HepG2 (cell line): ENCODE measurements around the gene PDSS2. TPM values are rescaled to one million over a fixed set of nuclear protein-coding genes. Genes with fewer than 3 reads are reported as not detected.

ENCODE experiments used
- ATAC-seq: fragments of 200-7000 bp; cut with Tn5 transposase; 3 replicates; pipeline ENCODE4 v1.9.1; 2020; ENCODE audit warnings: mild to moderate bottlenecking, moderate library complexity
- BruUV-seq: library from RNA; stranded (reverse); fragments of 400-500 nt; replicated peaks from 2 replicates; lab custom pipeline; 2021; lab: Mats Ljungman, UMichigan
- CTCF ChIA-PET: fragments of 300-600 bp; formaldehyde crosslinking; extraction: SDS; loops from one replicate; lab custom pipeline; 2021; ENCODE audit warnings: low total read pairs, inconsistent platforms, low intra/inter-chr PET ratio; lab: Yijun Ruan, JAX
- POLR2A ChIA-PET: fragments of 350-600 bp; sonication (Branson Sonifier 250); formaldehyde crosslinking; loops from one replicate; lab custom pipeline; 2020; ENCODE audit warnings: antibody characterized with exemption, inconsistent platforms; lab: Yijun Ruan, JAX
- DNase-seq: peaks from one replicate; pipeline ENCODE4 v3.0.0-alpha.2; 2015; ENCODE audit warnings: low spot score
- FAIRE-seq: peaks from 3 replicates; lab custom pipeline; 2011; peaks lifted over from hg19 to GRCh38; lab: Jason Lieb, UNC
- H2AFZ ChIP-seq: one replicate; pipeline ENCODE4 v1.6.1; 2011; ENCODE audit warnings: low read length, inconsistent platforms
- H3K27ac ChIP-seq: fragments of 300-600 bp; 3 replicates; pipeline ENCODE4 v1.8.0; 2011; ENCODE audit warnings: mixed run types, mild to moderate bottlenecking, mixed read lengths, low read length, inconsistent platforms; ENCODE audit not compliant: insufficient read depth; ENCODE audit errors: extremely low read length
- H3K27me3 ChIP-seq, 2 experiments: fragments of 200-600 bp in 1 of 2; 2 replicates in 1 of 2; 3 replicates in 1 of 2; pipeline versions ENCODE4 v1.6.0 to v1.8.0; 2011; ENCODE audit warnings: low read length in 2 of 2, mild to moderate bottlenecking in 2 of 2, moderate library complexity in 2 of 2, inconsistent platforms in 1 of 2; ENCODE audit not compliant: insufficient read depth in 2 of 2, control insufficient read depth in 1 of 2
- H3K36me3 ChIP-seq, 2 experiments: fragments of 200-600 bp in 1 of 2; replicated peaks in 1 of 2; 2 replicates in 1 of 2; 3 replicates in 1 of 2; pipeline versions ENCODE4 v1.5.1 to v1.8.0; 2011; ENCODE audit warnings: low read length in 2 of 2, inconsistent platforms in 1 of 2; ENCODE audit not compliant: insufficient read depth in 2 of 2, control insufficient read depth in 1 of 2
- H3K4me1 ChIP-seq: 2 replicates; pipeline ENCODE4 v1.5.1; 2012; ENCODE audit warnings: low read length, inconsistent platforms; ENCODE audit not compliant: insufficient read depth
- H3K4me2 ChIP-seq: 2 replicates; pipeline ENCODE4 v1.6.0; 2011; ENCODE audit warnings: low read depth, low read length, inconsistent platforms
- H3K4me3 ChIP-seq, 3 experiments: fragments of 200-600 bp in 1 of 3; sonication (generic), shearing (Covaris generic) in 1 of 3; replicated peaks in 1 of 3; 2 replicates each; pipeline ENCODE4 v1.5.1; 2011 to 2016; ENCODE audit warnings: low read length in 3 of 3, inconsistent platforms in 2 of 3, low read depth in 2 of 3, mild to moderate bottlenecking in 2 of 3, control low read depth in 1 of 3, mixed read lengths in 1 of 3; ENCODE audit not compliant: insufficient read depth in 1 of 3
- H3K79me2 ChIP-seq: one replicate; pipeline ENCODE4 v1.6.1; 2011; ENCODE audit warnings: low read length, inconsistent platforms; ENCODE audit not compliant: insufficient read depth
- H3K9ac ChIP-seq: 2 replicates; pipeline ENCODE4 v1.6.0; 2011; ENCODE audit warnings: mild to moderate bottlenecking, low read depth, low read length, inconsistent platforms; ENCODE audit not compliant: insufficient read depth
- H3K9me3 ChIP-seq: 2 replicates; pipeline ENCODE4 v1.5.1; 2012; ENCODE audit warnings: mild to moderate bottlenecking, low read length
- H4K20me1 ChIP-seq: 2 replicates; pipeline ENCODE4 v1.6.0; 2011; ENCODE audit warnings: inconsistent platforms, mild to moderate bottlenecking, low read length, moderate library complexity; ENCODE audit not compliant: insufficient read depth
- ASH2L ChIP-seq: fragments of 300-600, 200-600 bp; sonication (generic); IDR thresholded peaks from 2 replicates; pipeline ENCODE4 v1.7.0; 2017; ENCODE audit warnings: low read depth, mild to moderate bottlenecking, moderate library complexity, mixed read lengths, low read length; ENCODE audit not compliant: insufficient read length
- ESRRA ChIP-seq: sonication (generic); formaldehyde crosslinking; IDR thresholded peaks from 2 replicates; pipeline ENCODE4 v1.5.1; 2020; ENCODE audit warnings: mild to moderate bottlenecking, low read depth, missing genetic modification reagents
- GTF2F1 ChIP-seq: fragments of 150-350 bp; IDR thresholded peaks from 2 replicates; pipeline ENCODE4 v1.6.1; 2014; ENCODE audit warnings: low read length
- HDAC1 ChIP-seq: sonication (generic); formaldehyde crosslinking; IDR thresholded peaks from 2 replicates; pipeline ENCODE4 v1.5.1; 2020; ENCODE audit warnings: mild to moderate bottlenecking, missing genetic modification reagents
- KLF13 ChIP-seq: sonication (generic); formaldehyde crosslinking; IDR thresholded peaks from 2 replicates; pipeline ENCODE4 v1.4.0; 2020; ENCODE audit warnings: mild to moderate bottlenecking, missing genetic modification reagents
- SMARCE1 ChIP-seq: fragments of 450-650 bp; IDR thresholded peaks from 2 replicates; pipeline ENCODE4 v1.6.1; 2017; ENCODE audit warnings: borderline replicate concordance
- TCF7L2 ChIP-seq: IDR thresholded peaks from 2 replicates; pipeline ENCODE4 v1.6.1; 2011; ENCODE audit warnings: mild to moderate bottlenecking, low read depth, low read length, moderate library complexity
- TOPORS ChIP-seq: sonication (generic); formaldehyde crosslinking; IDR thresholded peaks from 2 replicates; pipeline ENCODE4 v1.8.0; 2023; ENCODE audit warnings: mild to moderate bottlenecking, missing genetic modification reagents
- ZNF317 ChIP-seq: sonication (generic); formaldehyde crosslinking; IDR thresholded peaks from 2 replicates; pipeline ENCODE4 v1.5.0; 2020; ENCODE audit warnings: mild to moderate bottlenecking, missing genetic modification reagents
- ZNF34 ChIP-seq: sonication (generic); formaldehyde crosslinking; IDR thresholded peaks from 2 replicates; pipeline ENCODE4 v1.4.0; 2020; ENCODE audit warnings: mild to moderate bottlenecking, missing genetic modification reagents, borderline replicate concordance
- ZNF552 ChIP-seq: sonication (generic); formaldehyde crosslinking; IDR thresholded peaks from 2 replicates; pipeline ENCODE4 v1.9.0; 2022; ENCODE audit warnings: missing genetic modification reagents, mild to moderate bottlenecking, borderline replicate concordance
- ZNF558 ChIP-seq: sonication (generic); formaldehyde crosslinking; IDR thresholded peaks from 2 replicates; pipeline ENCODE4 v1.9.0; 2022; ENCODE audit warnings: mild to moderate bottlenecking, missing genetic modification reagents, borderline replicate concordance
- WGBS: methylation state at CpG from one replicate; pipeline ENCODE4 v1.1.6; 2017; ENCODE audit warnings: low lambda C conversion rate; 5-methylcytosine and 5-hydroxymethylcytosine counted together
- in situ Hi-C: cut with HindIII; loops from 2 replicates; pipeline ENCODE4 v1.10.0; 2017; ENCODE audit warnings: low pct_unique_long_range_greater_than_20kb; ENCODE audit not compliant: extremely low pct_ligation_motif_present
- intact Hi-C: fragments of 100-400 bp; cut with micrococcal nuclease; formaldehyde crosslinking; loops from one replicate; pipeline ENCODE4 v1.10.0; 2022; ENCODE audit not compliant: unreplicated experiment
- polyA plus RNA-seq, 8 experiments: library from polyadenylated mRNA; depleted of rRNA in 3 of 8; stranded (reverse) in 7 of 8; unstranded in 1 of 8; fragments of >200 nt; fragmentation: Illumina TruSeq in 4 of 8; extraction: Trizol in 4 of 8; gene quantifications; 2 replicates each; pipeline versions ENCODE4 v1.2.1 to v1.2.3, GENCODE V29; 2011 to 2016; ENCODE audit warnings: low read depth in 4 of 8, missing spikeins in 1 of 8, mixed read lengths in 1 of 8; ENCODE audit not compliant: insufficient read depth in 1 of 8
- total RNA-seq, 5 experiments: library from RNA; depleted of rRNA; stranded (reverse); fragments of >200 nt; fragmentation: Illumina TruSeq; extraction: Trizol; gene quantifications; 2 replicates each; pipeline ENCODE4 v1.2.3, GENCODE V29; 2016; ENCODE audit warnings: low read depth in 1 of 5
- TF ChIP-seq, protein P1 (sequence below): IDR thresholded peaks from 2 replicates; pipeline ENCODE4 v1.4.0; 2020; ENCODE audit warnings: mild to moderate bottlenecking, missing genetic modification reagents
- TF ChIP-seq, protein P2 (sequence below): sonication (generic); formaldehyde crosslinking; IDR thresholded peaks from 2 replicates; pipeline ENCODE4 v1.8.1; 2023; ENCODE audit warnings: mild to moderate bottlenecking, missing genetic modification reagents
- TF ChIP-seq, protein P3 (sequence below): sonication (generic); formaldehyde crosslinking; IDR thresholded peaks from 2 replicates; pipeline ENCODE4 v1.8.0; 2023; ENCODE audit warnings: mild to moderate bottlenecking, missing genetic modification reagents

The PDSS2 gene
- total and polyA plus RNA-seq, 2 of the 13 experiments (the other 11 are each of a cell fraction or from before 2014, with no cell fraction given): 16.2 to 17.0 TPM

DNA sequence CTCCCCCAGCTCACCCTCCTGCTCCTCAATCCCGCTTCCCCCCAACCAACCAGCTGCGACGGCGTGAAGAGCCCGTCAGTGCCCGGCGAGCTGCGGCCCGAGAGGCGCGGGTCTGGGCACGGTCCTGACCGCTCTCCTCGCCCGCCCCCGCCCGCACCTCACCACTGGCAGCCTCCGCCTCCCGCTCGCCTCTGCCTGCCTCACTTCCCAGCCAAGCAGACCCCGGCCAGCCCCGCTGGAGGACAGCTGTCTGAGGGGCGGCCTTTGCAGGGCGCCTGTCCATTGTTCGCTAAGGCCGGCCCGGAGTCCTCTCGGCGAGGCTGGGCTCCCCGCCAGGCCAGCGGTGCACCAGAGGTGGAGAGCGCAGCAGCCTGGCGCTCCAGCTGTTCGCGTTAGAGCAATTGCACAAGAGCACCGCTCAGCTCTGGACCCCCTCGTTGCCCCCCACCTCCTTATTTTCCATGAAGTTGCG is 31.8 kb upstream of the PDSS2 start (continued):
- TF ChIP-seq KLF13 (CRISPR knock-in tag): no peak
- TF ChIP-seq, protein P1, sequence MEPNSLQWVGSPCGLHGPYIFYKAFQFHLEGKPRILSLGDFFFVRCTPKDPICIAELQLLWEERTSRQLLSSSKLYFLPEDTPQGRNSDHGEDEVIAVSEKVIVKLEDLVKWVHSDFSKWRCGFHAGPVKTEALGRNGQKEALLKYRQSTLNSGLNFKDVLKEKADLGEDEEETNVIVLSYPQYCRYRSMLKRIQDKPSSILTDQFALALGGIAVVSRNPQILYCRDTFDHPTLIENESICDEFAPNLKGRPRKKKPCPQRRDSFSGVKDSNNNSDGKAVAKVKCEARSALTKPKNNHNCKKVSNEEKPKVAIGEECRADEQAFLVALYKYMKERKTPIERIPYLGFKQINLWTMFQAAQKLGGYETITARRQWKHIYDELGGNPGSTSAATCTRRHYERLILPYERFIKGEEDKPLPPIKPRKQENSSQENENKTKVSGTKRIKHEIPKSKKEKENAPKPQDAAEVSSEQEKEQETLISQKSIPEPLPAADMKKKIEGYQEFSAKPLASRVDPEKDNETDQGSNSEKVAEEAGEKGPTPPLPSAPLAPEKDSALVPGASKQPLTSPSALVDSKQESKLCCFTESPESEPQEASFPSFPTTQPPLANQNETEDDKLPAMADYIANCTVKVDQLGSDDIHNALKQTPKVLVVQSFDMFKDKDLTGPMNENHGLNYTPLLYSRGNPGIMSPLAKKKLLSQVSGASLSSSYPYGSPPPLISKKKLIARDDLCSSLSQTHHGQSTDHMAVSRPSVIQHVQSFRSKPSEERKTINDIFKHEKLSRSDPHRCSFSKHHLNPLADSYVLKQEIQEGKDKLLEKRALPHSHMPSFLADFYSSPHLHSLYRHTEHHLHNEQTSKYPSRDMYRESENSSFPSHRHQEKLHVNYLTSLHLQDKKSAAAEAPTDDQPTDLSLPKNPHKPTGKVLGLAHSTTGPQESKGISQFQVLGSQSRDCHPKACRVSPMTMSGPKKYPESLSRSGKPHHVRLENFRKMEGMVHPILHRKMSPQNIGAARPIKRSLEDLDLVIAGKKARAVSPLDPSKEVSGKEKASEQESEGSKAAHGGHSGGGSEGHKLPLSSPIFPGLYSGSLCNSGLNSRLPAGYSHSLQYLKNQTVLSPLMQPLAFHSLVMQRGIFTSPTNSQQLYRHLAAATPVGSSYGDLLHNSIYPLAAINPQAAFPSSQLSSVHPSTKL (CRISPR knock-in tag): peak; percentile 41
- 0 out of 2 replicates have a peak, but pooled peaks have one; percentile 22 for TF ChIP-seq ZNF558 (CRISPR knock-in tag)
- no peak for TF ChIP-seq GTF2F1

DNA sequence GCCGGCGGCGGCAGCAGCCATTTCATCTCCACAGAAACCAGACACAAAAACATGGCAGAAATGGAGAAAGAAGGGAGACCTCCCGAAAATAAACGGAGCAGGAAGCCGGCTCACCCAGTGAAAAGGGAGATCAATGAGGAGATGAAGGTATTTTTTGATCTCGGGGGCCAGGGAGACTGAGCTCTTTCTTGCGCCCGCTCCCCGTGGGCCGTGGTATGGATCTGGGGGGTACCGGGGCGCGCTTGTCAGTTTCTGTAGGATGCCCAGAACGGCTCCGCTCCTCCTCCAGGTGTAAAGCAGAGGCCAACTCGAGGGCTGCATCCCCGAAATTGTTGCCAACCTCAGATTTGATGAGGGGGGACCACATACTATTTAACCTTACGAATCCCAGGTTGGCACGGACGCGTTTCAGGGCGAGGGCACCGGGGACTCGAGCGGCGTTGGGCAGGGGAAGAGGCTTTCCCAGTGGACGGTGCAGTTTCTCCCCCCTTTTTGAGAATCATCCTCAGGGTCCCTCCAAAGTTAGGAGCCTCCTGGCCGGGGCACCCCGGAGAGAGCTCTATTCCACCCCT is 31.3 kb upstream of the PDSS2 start:
- Histone ChIP-seq H2AFZ (no peak overlapping the region), H3K27ac (peak overlapping the region; percentile 76), H3K4me3 (peak overlapping the region; percentile 94 to 98 (median 96)), H3K27me3 (no peaks in the 10 kb centered on the region; a peak in 2 of 5 replicates), H4K20me1 (no peaks in the 10 kb centered on the region), H3K9me3 (no peaks in the 10 kb centered on the region), H3K36me3 (no peaks in the 10 kb centered on the region), H3K4me1 (peaks cover 43% of the 10 kb centered on the region), H3K4me2 (peak overlapping the region; percentile 79), H3K79me2 (peaks cover 47% of the 10 kb centered on the region), H3K9ac (peak overlapping the region; percentile 83)
- no TSS peak for BruUV-seq
- 1% methylated on average over 11 of the region's 30 CpGs for WGBS
- DNase-seq: no peak
- in situ Hi-C loops: no loop called here
- intact Hi-C loops: loop anchor here (1.0 to 10.0 kb wide), 2 partner anchors 31 to 176 kb away; partner anchors contain the start of gene PDSS2
- ATAC-seq: no peak
- ChIA-PET POLR2A (interaction anchor here (1.6 to 4.9 kb wide), 2 partner anchors 31 to 50 kb away, joined by 5 to 50 read pairs; partner anchors contain the start of gene PDSS2), CTCF (no interaction called here)
- FAIRE-seq: no peak
- TF ChIP-seq SMARCE1: no peak
- 0 out of 2 replicates have a peak, but pooled peaks have one; percentile 16 for TF ChIP-seq TOPORS
- TF ChIP-seq TCF7L2: no peak
- TF ChIP-seq, protein P2, sequence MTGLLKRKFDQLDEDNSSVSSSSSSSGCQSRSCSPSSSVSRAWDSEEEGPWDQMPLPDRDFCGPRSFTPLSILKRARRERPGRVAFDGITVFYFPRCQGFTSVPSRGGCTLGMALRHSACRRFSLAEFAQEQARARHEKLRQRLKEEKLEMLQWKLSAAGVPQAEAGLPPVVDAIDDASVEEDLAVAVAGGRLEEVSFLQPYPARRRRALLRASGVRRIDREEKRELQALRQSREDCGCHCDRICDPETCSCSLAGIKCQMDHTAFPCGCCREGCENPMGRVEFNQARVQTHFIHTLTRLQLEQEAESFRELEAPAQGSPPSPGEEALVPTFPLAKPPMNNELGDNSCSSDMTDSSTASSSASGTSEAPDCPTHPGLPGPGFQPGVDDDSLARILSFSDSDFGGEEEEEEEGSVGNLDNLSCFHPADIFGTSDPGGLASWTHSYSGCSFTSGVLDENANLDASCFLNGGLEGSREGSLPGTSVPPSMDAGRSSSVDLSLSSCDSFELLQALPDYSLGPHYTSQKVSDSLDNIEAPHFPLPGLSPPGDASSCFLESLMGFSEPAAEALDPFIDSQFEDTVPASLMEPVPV (CRISPR knock-in tag): 0 out of 2 replicates have a peak, but pooled peaks have one; percentile 6
- TF ChIP-seq ESRRA (CRISPR knock-in tag): no peak
- peak; percentile 37 for TF ChIP-seq ASH2L
- TF ChIP-seq HDAC1 (CRISPR knock-in tag): no peak
- TF ChIP-seq, protein P3, sequence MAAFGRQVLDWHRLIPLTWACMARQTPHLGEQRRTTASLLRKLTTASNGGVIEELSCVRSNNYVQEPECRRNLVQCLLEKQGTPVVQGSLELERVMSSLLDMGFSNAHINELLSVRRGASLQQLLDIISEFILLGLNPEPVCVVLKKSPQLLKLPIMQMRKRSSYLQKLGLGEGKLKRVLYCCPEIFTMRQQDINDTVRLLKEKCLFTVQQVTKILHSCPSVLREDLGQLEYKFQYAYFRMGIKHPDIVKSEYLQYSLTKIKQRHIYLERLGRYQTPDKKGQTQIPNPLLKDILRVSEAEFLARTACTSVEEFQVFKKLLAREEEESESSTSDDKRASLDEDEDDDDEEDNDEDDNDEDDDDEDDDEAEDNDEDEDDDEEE: no peak
- no peak for TF ChIP-seq ZNF552 (CRISPR knock-in tag)
- TF ChIP-seq ZNF34 (CRISPR knock-in tag): no peak
- TF ChIP-seq ZNF317 (CRISPR knock-in tag): no peak
